HUDEP-2 (cell line): ENCODE data around the gene NKG7.
"Not testable (repeated sequence)": the region's sequence is repeated elsewhere in the genome, so short reads cannot be mapped to it uniquely, and the experiment has no call there.

Source experiments
- DNase-seq, 76 experiments: peaks; one replicate each; lab custom pipeline; 2025; ENCODE audit not compliant: unreplicated experiment in 76 of 76; lab: John Stamatoyannopoulos, UW

NKG7 gene

GRCh38 chr19:51372649-51373504, at the start of gene NKG7:
Gene NKG7, minus strand, starts transcription at chr19:51372654. Its CDS starts 119 bp downstream, at chr19:51372535.
- no peak for DNase-seq

GRCh38 chr19:51422053-51422448, 49.6 kb upstream of the NKG7 start:
- DNase-seq = peak in 73 of 76 experiments; percentile 23 to 96 (median 85)

GRCh38 chr19:51421229-51422052, 49.0 kb upstream of the NKG7 start:
- no peak for DNase-seq

- not testable (repeated sequence) for DNase-seq
These were observed 48.1 kb upstream of the NKG7 start for GRCh38 chr19:51420511-51420910.

- DNase-seq = no peak
These were observed 46.3 kb upstream of the NKG7 start for GRCh38 chr19:51418707-51419106.

GRCh38 chr19:51417810-51418157, 45.3 kb upstream of the NKG7 start:
- no peak for DNase-seq

GRCh38 chr19:51417107-51417809, 44.8 kb upstream of the NKG7 start, which contains the start of gene SIGLEC10:
Gene SIGLEC10, minus strand, starts transcription at chr19:51417642. Its CDS starts 61 bp downstream, at chr19:51417581.
- DNase-seq = peak in 7 of 76 experiments; percentile 4 to 18 (median 14)

GRCh38 chr19:51416422-51416821, 44.0 kb upstream of the NKG7 start:
- not testable (repeated sequence) for DNase-seq

GRCh38 chr19:51415187-51415586, 42.7 kb upstream of the NKG7 start:
- no peak for DNase-seq

GRCh38 chr19:51410950-51411748, 38.7 kb upstream of the NKG7 start:
- DNase-seq = no peak

- DNase-seq = peak in 44 of 76 experiments; percentile 4 to 68 (median 34)
These were observed 35.2 kb upstream of the NKG7 start for GRCh38 chr19:51407511-51408131.

- no peak for DNase-seq
These were observed 29.7 kb upstream of the NKG7 start for GRCh38 chr19:51402117-51402516.

GRCh38 chr19:51399936-51400335, 27.5 kb upstream of the NKG7 start:
- not testable (repeated sequence) for DNase-seq

GRCh38 chr19:51399231-51399630, 26.8 kb upstream of the NKG7 start:
- DNase-seq = no peak

GRCh38 chr19:51398096-51398704, 25.7 kb upstream of the NKG7 start:
- peak in 19 of 76 experiments; percentile 8 to 51 (median 27) for DNase-seq

GRCh38 chr19:51397453-51397852, 25.0 kb upstream of the NKG7 start:
- not testable (repeated sequence) for DNase-seq

- DNase-seq = no peak
These were observed 23.7 kb upstream of the NKG7 start for GRCh38 chr19:51396175-51396574.

GRCh38 chr19:51394050-51394836, 21.8 kb upstream of the NKG7 start:
- DNase-seq = peak in 75 of 76 experiments; percentile 84 to 100 (median 99)
